Adrenal gland (tissue), 5 donors: ENCODE data around the gene FN3K.

Source experiments
- POLR2A ChIP-seq, 2 donors: fragments of 450-650 bp; IDR thresholded peaks; one replicate each; pipeline ENCODE4 v1.6.1; 2017; ENCODE audit warnings: antibody characterized with exemption in 2 of 2, mild to moderate bottlenecking in 2 of 2, moderate library complexity in 1 of 2
- TF ChIP-seq, protein P1 (sequence below), 6 experiments: fragments of 450-650 bp in 4 of 6; fragments of 200-600 bp in 2 of 6; sonication (generic) in 1 of 6; IDR thresholded peaks; 1 replicate in 5 of 6; 2 replicates in 1 of 6; pipeline versions ENCODE4 v1.5.1 to v1.8.0; 2016 to 2021; ENCODE audit warnings: antibody characterized with exemption in 6 of 6, mild to moderate bottlenecking in 2 of 6, moderate library complexity in 1 of 6
- donor health status: DM: no; HTN: no; CAD: no.

DNA sequence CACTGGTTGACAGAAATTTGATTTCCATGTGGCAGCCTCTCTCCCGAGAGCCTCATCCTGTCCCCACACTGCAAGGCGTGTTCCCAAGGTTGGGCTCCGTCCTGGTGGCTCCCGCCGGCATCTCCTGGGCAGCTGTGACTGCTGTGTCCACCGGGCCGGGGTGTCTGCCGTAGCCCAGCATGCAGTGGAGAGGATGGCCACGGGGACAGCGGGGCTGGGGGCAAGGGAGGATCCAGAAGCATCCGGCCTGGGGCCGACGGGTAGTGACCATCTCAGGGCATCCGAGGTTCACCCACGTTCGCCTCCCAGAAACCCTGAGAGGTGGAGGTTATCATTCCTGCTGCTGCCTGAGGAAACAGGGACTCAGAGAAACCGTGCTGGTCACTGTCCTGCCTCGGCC, 29.7 kb upstream of the FN3K start:
- TF ChIP-seq, protein P1, sequence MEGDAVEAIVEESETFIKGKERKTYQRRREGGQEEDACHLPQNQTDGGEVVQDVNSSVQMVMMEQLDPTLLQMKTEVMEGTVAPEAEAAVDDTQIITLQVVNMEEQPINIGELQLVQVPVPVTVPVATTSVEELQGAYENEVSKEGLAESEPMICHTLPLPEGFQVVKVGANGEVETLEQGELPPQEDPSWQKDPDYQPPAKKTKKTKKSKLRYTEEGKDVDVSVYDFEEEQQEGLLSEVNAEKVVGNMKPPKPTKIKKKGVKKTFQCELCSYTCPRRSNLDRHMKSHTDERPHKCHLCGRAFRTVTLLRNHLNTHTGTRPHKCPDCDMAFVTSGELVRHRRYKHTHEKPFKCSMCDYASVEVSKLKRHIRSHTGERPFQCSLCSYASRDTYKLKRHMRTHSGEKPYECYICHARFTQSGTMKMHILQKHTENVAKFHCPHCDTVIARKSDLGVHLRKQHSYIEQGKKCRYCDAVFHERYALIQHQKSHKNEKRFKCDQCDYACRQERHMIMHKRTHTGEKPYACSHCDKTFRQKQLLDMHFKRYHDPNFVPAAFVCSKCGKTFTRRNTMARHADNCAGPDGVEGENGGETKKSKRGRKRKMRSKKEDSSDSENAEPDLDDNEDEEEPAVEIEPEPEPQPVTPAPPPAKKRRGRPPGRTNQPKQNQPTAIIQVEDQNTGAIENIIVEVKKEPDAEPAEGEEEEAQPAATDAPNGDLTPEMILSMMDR (IDR thresholded peaks at IDR 0.05): no peak
- TF ChIP-seq POLR2A (IDR thresholded peaks at IDR 0.05): no peak
